K562 (cell line): ENCODE data around the gene ATP2A3. TPM values are rescaled to one million over a fixed set of nuclear protein-coding genes. Genes with fewer than 3 reads are reported as not detected.
A peak's percentile ranks its signal among the peaks of the same experiment; 100 is the strongest.

Experiments
- ATAC-seq: fragments of 200-7000 bp; cut with Tn5 transposase; 3 replicates; pipeline ENCODE4 v1.9.1; 2020; ENCODE audit warnings: moderate library complexity
- BruUV-seq: library from RNA; stranded (reverse); fragments of 400-500 nt; replicated peaks from 2 replicates; lab custom pipeline; 2021; lab: Mats Ljungman, UMichigan
- CTCF ChIA-PET: fragments of 300-600 bp; formaldehyde crosslinking; extraction: SDS; loops from one replicate; lab custom pipeline; 2021; ENCODE audit warnings: low intra/inter-chr PET ratio; lab: Yijun Ruan, JAX
- POLR2A ChIA-PET: fragments of 300-600, 350-650 bp; sonication (Branson Sonifier 250); formaldehyde crosslinking; extraction: SDS; loops from one replicate; lab custom pipeline; 2021; ENCODE audit warnings: antibody characterized with exemption, inconsistent platforms; lab: Yijun Ruan, JAX
- DNase-seq, 4 experiments: peaks; one replicate each; pipeline versions ENCODE4 v3.0.0 to v3.0.0-alpha.2; 2011 to 2018; ENCODE audit warnings: low spot score in 3 of 4, mixed read lengths in 3 of 4; ENCODE audit errors: extremely low read depth in 1 of 4
- FAIRE-seq: peaks from 2 replicates; lab custom pipeline; 2011; peaks lifted over from hg19 to GRCh38; lab: Jason Lieb, UNC
- H2AFZ ChIP-seq: 2 replicates; pipeline ENCODE4 v1.6.0; 2011; ENCODE audit warnings: low read depth, low read length, control low read depth, inconsistent platforms
- H3K27ac ChIP-seq: fragments of 200-600 bp; 3 replicates; pipeline ENCODE4 v1.8.0; 2011; ENCODE audit warnings: low read depth, mild to moderate bottlenecking, control low read depth, inconsistent platforms, low read length, moderate library complexity, mixed read lengths; ENCODE audit errors: extremely low read depth
- H3K27me3 ChIP-seq, 2 experiments: fragments of 300-600 bp in 1 of 2; 2 replicates in 1 of 2; 3 replicates in 1 of 2; pipeline versions ENCODE4 v1.6.0 to v1.8.0; 2011; ENCODE audit warnings: inconsistent platforms in 2 of 2, low read length in 2 of 2, mild to moderate bottlenecking in 1 of 2, mixed read lengths in 1 of 2, moderate library complexity in 1 of 2; ENCODE audit not compliant: control insufficient read depth in 2 of 2, insufficient read depth in 2 of 2
- H3K36me3 ChIP-seq: fragments of 300-600 bp; 3 replicates; pipeline ENCODE4 v1.8.0; 2011; ENCODE audit warnings: mild to moderate bottlenecking, low read length, inconsistent platforms; ENCODE audit not compliant: control insufficient read depth, insufficient read depth
- H3K4me1 ChIP-seq, 2 experiments: fragments of 200-600 bp in 1 of 2; replicated peaks in 1 of 2; 2 replicates in 1 of 2; 3 replicates in 1 of 2; pipeline versions ENCODE4 v1.5.1 to v1.8.0; 2011; ENCODE audit warnings: inconsistent platforms in 2 of 2, low read length in 2 of 2, mild to moderate bottlenecking in 1 of 2, mixed read lengths in 1 of 2, moderate library complexity in 1 of 2; ENCODE audit not compliant: control insufficient read depth in 2 of 2, insufficient read depth in 2 of 2
- H3K4me2 ChIP-seq: 2 replicates; pipeline ENCODE4 v1.6.1; 2011; ENCODE audit warnings: low read length, control low read depth, inconsistent platforms, mixed read lengths; ENCODE audit not compliant: insufficient read depth
- H3K4me3 ChIP-seq: fragments of 200-600 bp; sonication (generic), shearing (Covaris generic); 2 replicates; pipeline ENCODE4 v1.5.1; 2016; ENCODE audit warnings: control low read depth, inconsistent platforms
- H3K79me2 ChIP-seq: fragments of 200-600 bp; 3 replicates; pipeline ENCODE4 v1.8.0; 2011; ENCODE audit warnings: low read length, inconsistent platforms; ENCODE audit not compliant: control insufficient read depth, insufficient read depth
- H3K9ac ChIP-seq, 2 experiments: 2 replicates each; pipeline versions ENCODE4 v1.6.0 to v1.6.1; 2011; ENCODE audit warnings: low read depth in 2 of 2, low read length in 2 of 2, control low read depth in 1 of 2, inconsistent platforms in 1 of 2, mild to moderate bottlenecking in 1 of 2, mixed read lengths in 1 of 2; ENCODE audit not compliant: insufficient read depth in 1 of 2
- H3K9me1 ChIP-seq: one replicate; pipeline ENCODE4 v1.6.0; 2011; ENCODE audit warnings: inconsistent platforms, mild to moderate bottlenecking, low read length, moderate library complexity; ENCODE audit not compliant: control insufficient read depth, insufficient read depth
- H3K9me3 ChIP-seq: replicated peaks from 2 replicates; pipeline ENCODE4 v1.5.1; 2011; ENCODE audit warnings: low read depth, low read length, inconsistent platforms; ENCODE audit not compliant: control insufficient read depth, insufficient read depth
- H4K20me1 ChIP-seq: replicated peaks from 2 replicates; pipeline ENCODE4 v1.6.1; 2011; ENCODE audit warnings: low read length, inconsistent platforms, mixed read lengths; ENCODE audit not compliant: control insufficient read depth, insufficient read depth
- BCL6 ChIP-seq: fragments of 250-450 bp; sonication (Bioruptor Pico); IDR thresholded peaks from 2 replicates; pipeline ENCODE4 v1.4.0; 2020
- CREB1 ChIP-seq, 2 experiments: sonication (generic) in 1 of 2; formaldehyde crosslinking in 1 of 2; IDR thresholded peaks; 2 replicates each; pipeline versions ENCODE4 v1.6.1 to v1.8.0; 2012 to 2022; ENCODE audit warnings: inconsistent platforms in 1 of 2, mild to moderate bottlenecking in 1 of 2, missing genetic modification reagents in 1 of 2, moderate library complexity in 1 of 2
- CREBBP ChIP-seq: IDR thresholded peaks from one replicate; pipeline ENCODE4 v1.6.1; 2012; ENCODE audit warnings: low read depth, mild to moderate bottlenecking, control low read depth, inconsistent platforms, low read length
- CTBP1 ChIP-seq: fragments of 450-650 bp; IDR thresholded peaks from 2 replicates; pipeline ENCODE4 v1.6.1; 2016; ENCODE audit warnings: borderline replicate concordance
- FOXK1 ChIP-seq: sonication (generic); formaldehyde crosslinking; IDR thresholded peaks from 2 replicates; pipeline ENCODE4 v1.8.0; 2022; ENCODE audit warnings: missing genetic modification reagents, mild to moderate bottlenecking, borderline replicate concordance
- KLF16 ChIP-seq: IDR thresholded peaks from 2 replicates; pipeline ENCODE4 v1.6.1; 2016; ENCODE audit warnings: antibody characterized with exemption
- NFIX ChIP-seq: fragments of 250-450 bp; sonication (Bioruptor Pico); IDR thresholded peaks from 2 replicates; pipeline ENCODE4 v1.4.0; 2020; ENCODE audit warnings: low read depth, mild to moderate bottlenecking, moderate library complexity
- NFRKB ChIP-seq: fragments of 450-650 bp; IDR thresholded peaks from 2 replicates; pipeline ENCODE4 v1.6.1; 2016; ENCODE audit warnings: low read depth
- NFXL1 ChIP-seq: fragments of 450-650 bp; formaldehyde crosslinking; IDR thresholded peaks from 2 replicates; pipeline ENCODE4 v1.4.0; 2021; ENCODE audit warnings: mild to moderate bottlenecking
- POLR2G ChIP-seq: fragments of 200-400 bp; formaldehyde crosslinking; IDR thresholded peaks from 2 replicates; pipeline ENCODE4 v1.6.1; 2017; ENCODE audit warnings: low read depth, mild to moderate bottlenecking, antibody characterized with exemption, low read length, moderate library complexity
- PYGO2 ChIP-seq: fragments of 450-650 bp; IDR thresholded peaks from 2 replicates; pipeline ENCODE4 v1.6.1; 2016; ENCODE audit warnings: mild to moderate bottlenecking, missing genetic modification characterization, moderate library complexity, missing compliant biosample characterization
- SIN3B ChIP-seq: fragments of 450-650 bp; IDR thresholded peaks from 2 replicates; pipeline ENCODE4 v1.6.1; 2017; ENCODE audit warnings: low read depth, mild to moderate bottlenecking, moderate library complexity
- TBP ChIP-seq: optimal IDR thresholded peaks from 2 replicates; pipeline ENCODE3; 2011; ENCODE audit warnings: low read depth, low read length, improper control_type of control experiment
- ZBTB12 ChIP-seq: fragments of 250-450 bp; sonication (Bioruptor Pico); IDR thresholded peaks from 2 replicates; pipeline ENCODE4 v1.4.0; 2020
- ZNF239 ChIP-seq: fragments of 250-450 bp; sonication (Bioruptor Pico); IDR thresholded peaks from 2 replicates; pipeline ENCODE4 v1.4.0; 2020; ENCODE audit warnings: mild to moderate bottlenecking
- ZNF445 ChIP-seq: fragments of 250-450 bp; sonication (Bioruptor Pico); IDR thresholded peaks from 2 replicates; pipeline ENCODE4 v1.4.0; 2020; ENCODE audit warnings: low read depth, mild to moderate bottlenecking, moderate library complexity
- ZNF764 ChIP-seq: fragments of 250-450 bp; sonication (Bioruptor Pico); IDR thresholded peaks from 2 replicates; pipeline ENCODE4 v1.4.0; 2020; ENCODE audit warnings: low read depth, mild to moderate bottlenecking, moderate library complexity
- WGBS: fragments of 100-300 bp; shearing (Covaris generic); methylation state at CpG from one replicate; pipeline ENCODE4 v1.1.6; 2016; ENCODE audit warnings: low coverage, mixed read lengths; ENCODE audit not compliant: insufficient coverage; ENCODE audit errors: missing lambda C conversion rate; 5-methylcytosine and 5-hydroxymethylcytosine counted together
- in situ Hi-C: fragments of 300-500 bp; cut with MboI; formaldehyde crosslinking; loops from 4 replicates; pipeline ENCODE4 v1.15.0; 2018; ENCODE audit warnings: inconsistent platforms, mixed read lengths
- intact Hi-C: fragments of 100-400 bp; cut with micrococcal nuclease; formaldehyde crosslinking; loops from 2 replicates; pipeline ENCODE4 v1.14.2; 2022
- polyA plus RNA-seq, 8 experiments: library from polyadenylated mRNA; depleted of rRNA in 4 of 8; stranded (reverse) in 5 of 8; unstranded in 3 of 8; fragments of >200 nt; fragmentation: Nextera tagmentation in 2 of 8; fragmentation: Illumina TruSeq in 1 of 8; extraction: Ambion mirVana in 2 of 8; extraction: Trizol in 1 of 8; gene quantifications; 2 replicates each; pipeline versions ENCODE4 v1.2.1 to v1.2.3, GENCODE V29; 2011 to 2014; ENCODE audit warnings: inconsistent platforms in 1 of 8, missing spikeins in 1 of 8
- total RNA-seq, 7 experiments: library from RNA; depleted of rRNA in 6 of 7; stranded (reverse); fragments of >200 nt in 6 of 7; fragmentation: Illumina TruSeq in 2 of 7; extraction: Trizol in 2 of 7; gene quantifications; 2 replicates each; pipeline versions ENCODE4 v1.2.1 to v1.2.3, GENCODE V29; 2011 to 2021; ENCODE audit warnings: low replicate concordance in 1 of 7
- TF ChIP-seq, protein P1 (sequence below): IDR thresholded peaks from 3 replicates; pipeline ENCODE4 v1.6.1; 2011; ENCODE audit warnings: borderline replicate concordance, mild to moderate bottlenecking, moderate library complexity; ENCODE audit not compliant: insufficient read length; ENCODE audit errors: extremely low read depth
- TF ChIP-seq, protein P2 (sequence below), 3 experiments: IDR thresholded peaks in 2 of 3; conservative IDR thresholded peaks in 1 of 3; 2 replicates each; pipeline ENCODE4 v1.5.1; 2011 to 2012; ENCODE audit warnings: low read length in 3 of 3, mild to moderate bottlenecking in 3 of 3, control low read depth in 2 of 3, improper control_type of control experiment in 1 of 3, inconsistent platforms in 1 of 3, low read depth in 1 of 3, mixed read lengths in 1 of 3, moderate library complexity in 1 of 3; ENCODE audit not compliant: insufficient read depth in 2 of 3

The ATP2A3 gene
- total and polyA plus RNA-seq, 9 of the 15 experiments (the other 6 are each of a cell fraction or from before 2014, with no cell fraction given): 0.65 to 103 (median 31.3) TPM

- Histone ChIP-seq H4K20me1 (no peaks in the 10 kb centered on the region), H3K4me2 (no peak overlapping the region), H3K79me2 (no peaks in the 10 kb centered on the region), H3K27ac (no peak overlapping the region), H3K4me3 (no peak overlapping the region), H3K36me3 (peaks cover 37% of the 10 kb centered on the region; the same call in 2 of the 3 replicates), H3K9me3 (no peaks in the 10 kb centered on the region), H3K9me1 (no peaks in the 10 kb centered on the region), H3K27me3 (no peaks in the 10 kb centered on the region), H3K4me1 (peaks cover 2 to 24% of the 10 kb centered on the region in 2 experiments; a peak in 2 of 5 replicates), H2AFZ (no peak overlapping the region), H3K9ac (peak overlapping the region in 1 of 2 experiments; percentile 4; a peak in 1 of 4 replicates)
- BruUV-seq: no TSS peak
- no peak for ATAC-seq
- POLR2A ChIA-PET: interaction anchor here (0.8 kb wide), 1 partner anchor 9 kb away, joined by 4 read pairs; no protein-coding TSS in a partner anchor
- DNase-seq: no peak
- in situ Hi-C loops: no loop called here
- CTCF ChIA-PET: no interaction called here
- intact Hi-C loops: no loop called here
- WGBS: 89% methylated on average over 9 of the region's 12 CpGs
- FAIRE-seq: no peak
- TF ChIP-seq ZNF239 (CRISPR knock-in tag) (no peak), TBP (no peak), FOXK1 (CRISPR knock-in tag) (no peak), CREBBP (no peak), NFXL1 (CRISPR knock-in tag) (0 out of 2 replicates have a peak, but pooled peaks have one; percentile 41), NFRKB (no peak), ZNF764 (CRISPR knock-in tag) (no peak), ZBTB12 (CRISPR knock-in tag) (no peak), KLF16 (no peak), CREB1 (IDR thresholded peaks at IDR 0.05) (no peak), CREB1 (CRISPR knock-in tag; IDR thresholded peaks at IDR 0.05) (no peak), NFIX (no peak), BCL6 (no peak), PYGO2 (tag) (no peak), POLR2G (peak; percentile 62), CTBP1 (no peak), SIN3B (no peak), ZNF445 (CRISPR knock-in tag) (no peak)
- TF ChIP-seq, protein P1, sequence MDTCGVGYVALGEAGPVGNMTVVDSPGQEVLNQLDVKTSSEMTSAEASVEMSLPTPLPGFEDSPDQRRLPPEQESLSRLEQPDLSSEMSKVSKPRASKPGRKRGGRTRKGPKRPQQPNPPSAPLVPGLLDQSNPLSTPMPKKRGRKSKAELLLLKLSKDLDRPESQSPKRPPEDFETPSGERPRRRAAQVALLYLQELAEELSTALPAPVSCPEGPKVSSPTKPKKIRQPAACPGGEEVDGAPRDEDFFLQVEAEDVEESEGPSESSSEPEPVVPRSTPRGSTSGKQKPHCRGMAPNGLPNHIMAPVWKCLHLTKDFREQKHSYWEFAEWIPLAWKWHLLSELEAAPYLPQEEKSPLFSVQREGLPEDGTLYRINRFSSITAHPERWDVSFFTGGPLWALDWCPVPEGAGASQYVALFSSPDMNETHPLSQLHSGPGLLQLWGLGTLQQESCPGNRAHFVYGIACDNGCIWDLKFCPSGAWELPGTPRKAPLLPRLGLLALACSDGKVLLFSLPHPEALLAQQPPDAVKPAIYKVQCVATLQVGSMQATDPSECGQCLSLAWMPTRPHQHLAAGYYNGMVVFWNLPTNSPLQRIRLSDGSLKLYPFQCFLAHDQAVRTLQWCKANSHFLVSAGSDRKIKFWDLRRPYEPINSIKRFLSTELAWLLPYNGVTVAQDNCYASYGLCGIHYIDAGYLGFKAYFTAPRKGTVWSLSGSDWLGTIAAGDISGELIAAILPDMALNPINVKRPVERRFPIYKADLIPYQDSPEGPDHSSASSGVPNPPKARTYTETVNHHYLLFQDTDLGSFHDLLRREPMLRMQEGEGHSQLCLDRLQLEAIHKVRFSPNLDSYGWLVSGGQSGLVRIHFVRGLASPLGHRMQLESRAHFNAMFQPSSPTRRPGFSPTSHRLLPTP: no peak
- TF ChIP-seq, protein P2, sequence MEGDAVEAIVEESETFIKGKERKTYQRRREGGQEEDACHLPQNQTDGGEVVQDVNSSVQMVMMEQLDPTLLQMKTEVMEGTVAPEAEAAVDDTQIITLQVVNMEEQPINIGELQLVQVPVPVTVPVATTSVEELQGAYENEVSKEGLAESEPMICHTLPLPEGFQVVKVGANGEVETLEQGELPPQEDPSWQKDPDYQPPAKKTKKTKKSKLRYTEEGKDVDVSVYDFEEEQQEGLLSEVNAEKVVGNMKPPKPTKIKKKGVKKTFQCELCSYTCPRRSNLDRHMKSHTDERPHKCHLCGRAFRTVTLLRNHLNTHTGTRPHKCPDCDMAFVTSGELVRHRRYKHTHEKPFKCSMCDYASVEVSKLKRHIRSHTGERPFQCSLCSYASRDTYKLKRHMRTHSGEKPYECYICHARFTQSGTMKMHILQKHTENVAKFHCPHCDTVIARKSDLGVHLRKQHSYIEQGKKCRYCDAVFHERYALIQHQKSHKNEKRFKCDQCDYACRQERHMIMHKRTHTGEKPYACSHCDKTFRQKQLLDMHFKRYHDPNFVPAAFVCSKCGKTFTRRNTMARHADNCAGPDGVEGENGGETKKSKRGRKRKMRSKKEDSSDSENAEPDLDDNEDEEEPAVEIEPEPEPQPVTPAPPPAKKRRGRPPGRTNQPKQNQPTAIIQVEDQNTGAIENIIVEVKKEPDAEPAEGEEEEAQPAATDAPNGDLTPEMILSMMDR (IDR thresholded peaks at IDR 0.05 in 2 of 3, conservative IDR thresholded peaks at IDR 0.05 in 1 of 3; ENCODE audit: insufficient read depth in 2 of 3, low read depth in 1 of 3, low read length in 3 of 3): no peak
These were observed 35.1 kb downstream of the ATP2A3 start for GRCh38 chr17:3929181-3929580.
